A673 (cell line): Measurements from ENCODE around the gene CHSY3. TPM values are rescaled to one million over a fixed set of nuclear protein-coding genes. Genes with fewer than 3 reads are reported as not detected.

Experiments
- BruUV-seq: library from RNA; stranded (reverse); fragments of 400-500 nt; replicated peaks from 2 replicates; lab custom pipeline; 2021; lab: Mats Ljungman, UMichigan
- CTCF ChIA-PET: fragments of 300-600 bp; sonication (Branson Sonifier 250); formaldehyde crosslinking; loops from one replicate; lab custom pipeline; 2022; ENCODE audit warnings: antibody characterized with exemption; lab: Charles Lee
- POLR2A ChIA-PET: fragments of 300-600 bp; sonication (Branson Sonifier 250); formaldehyde crosslinking; loops from one replicate; lab custom pipeline; 2022; ENCODE audit warnings: antibody characterized with exemption; ENCODE audit not compliant: low non-redundant PET; lab: Charles Lee
- DNase-seq: peaks from one replicate; pipeline ENCODE4 v3.0.0-alpha.2; 2015; ENCODE audit warnings: low spot score
- H3K27ac ChIP-seq: fragments of 200-600 bp; sonication (generic); 2 replicates; pipeline ENCODE4 v1.5.1; 2016; ENCODE audit warnings: mixed run types, low read depth, mild to moderate bottlenecking, mixed read lengths, antibody characterized with exemption, low read length; ENCODE audit not compliant: poor library complexity, severe bottlenecking
- H3K27me3 ChIP-seq: fragments of 200-600 bp; sonication (generic); replicated peaks from 2 replicates; pipeline ENCODE4 v1.6.1; 2017; ENCODE audit warnings: mixed run types, low read depth, mild to moderate bottlenecking, mixed read lengths, antibody characterized with exemption, low read length; ENCODE audit not compliant: insufficient read depth, poor library complexity
- H3K36me3 ChIP-seq: fragments of 200-600 bp; sonication (generic); 2 replicates; pipeline ENCODE4 v1.6.1; 2016; ENCODE audit warnings: mixed run types, mild to moderate bottlenecking, mixed read lengths, antibody characterized with exemption, low read length; ENCODE audit not compliant: insufficient read depth, poor library complexity, severe bottlenecking
- H3K4me1 ChIP-seq: fragments of 200-600 bp; sonication (generic); 2 replicates; pipeline ENCODE4 v1.6.1; 2017; ENCODE audit warnings: mixed run types, mild to moderate bottlenecking, mixed read lengths, antibody characterized with exemption, low read length; ENCODE audit not compliant: insufficient read depth, poor library complexity, severe bottlenecking
- H3K4me3 ChIP-seq: fragments of 200-600 bp; sonication (generic); 2 replicates; pipeline ENCODE4 v1.5.1; 2016; ENCODE audit warnings: low read depth, mixed run types, mild to moderate bottlenecking, mixed read lengths, low read length; ENCODE audit not compliant: poor library complexity, severe bottlenecking
- H3K9me3 ChIP-seq: fragments of 200-600 bp; sonication (generic); 2 replicates; pipeline ENCODE4 v1.6.1; 2016; ENCODE audit warnings: mixed run types, low read depth, mild to moderate bottlenecking, mixed read lengths, antibody characterized with exemption, low read length; ENCODE audit not compliant: poor library complexity, severe bottlenecking
- EZH2 ChIP-seq: fragments of 200-600 bp; sonication (generic); IDR thresholded peaks from 2 replicates; pipeline ENCODE4 v1.6.1; 2017; ENCODE audit warnings: borderline replicate concordance, low read depth, mild to moderate bottlenecking, mixed read lengths, antibody characterized with exemption, low read length; ENCODE audit not compliant: poor library complexity, severe bottlenecking
- intact Hi-C: fragments of 100-400 bp; cut with micrococcal nuclease; formaldehyde crosslinking; loops from one replicate; pipeline ENCODE4 v1.10.0; 2022; ENCODE audit not compliant: unreplicated experiment
- total RNA-seq: library from RNA; stranded (reverse); gene quantifications from 2 replicates; pipeline ENCODE4 v1.2.3, GENCODE V29; 2021
- TF ChIP-seq, protein P1 (sequence below): fragments of 300-800, 200-600 bp; sonication (generic); conservative IDR thresholded peaks from 2 replicates; pipeline ENCODE4 v1.5.1; 2017; ENCODE audit warnings: low read depth, mild to moderate bottlenecking, antibody characterized with exemption, low read length, moderate library complexity, mixed read lengths

CHSY3 gene
- total RNA-seq, 1 experiment from 2014 or later, result not detected

DNA sequence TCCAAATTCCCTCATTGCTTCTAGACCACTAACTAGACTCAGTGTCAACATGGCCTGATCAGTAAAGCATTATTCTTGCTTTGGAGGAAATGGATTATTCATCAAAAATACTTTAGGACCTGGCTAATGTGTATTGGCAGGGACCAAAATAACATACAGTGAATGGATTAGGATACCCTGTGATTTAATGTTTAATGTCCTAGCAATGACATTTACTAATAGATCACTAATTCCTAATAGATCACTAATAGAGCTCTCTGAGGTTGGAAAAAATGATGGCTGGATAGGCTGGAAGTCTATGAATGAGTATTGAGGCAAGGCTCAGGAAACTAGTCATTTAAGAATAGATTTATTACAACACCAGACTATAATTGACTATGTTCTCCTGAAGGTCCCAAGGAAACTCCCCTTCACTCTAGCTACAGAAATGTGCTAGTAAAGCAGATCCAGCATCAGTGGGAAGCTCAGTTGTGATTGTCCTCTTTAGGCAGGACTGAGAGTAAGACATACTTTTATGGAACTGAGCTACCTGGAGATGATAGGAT, 46.1 kb upstream of the CHSY3 start:
- intact Hi-C loops, result loop anchor here (10.0 kb wide), 1 partner anchor 1643 kb away; no protein-coding TSS in a partner anchor
- no peak for DNase-seq
- Histone ChIP-seq H3K4me3 (no peak overlapping the region), H3K27me3 (no peaks in the 10 kb centered on the region), H3K4me1 (no peaks in the 10 kb centered on the region), H3K36me3 (no peaks in the 10 kb centered on the region), H3K27ac (no peak overlapping the region), H3K9me3 (no peaks in the 10 kb centered on the region)
- BruUV-seq, result no TSS peak
- CTCF ChIA-PET, result no interaction called here
- TF ChIP-seq, protein P1, sequence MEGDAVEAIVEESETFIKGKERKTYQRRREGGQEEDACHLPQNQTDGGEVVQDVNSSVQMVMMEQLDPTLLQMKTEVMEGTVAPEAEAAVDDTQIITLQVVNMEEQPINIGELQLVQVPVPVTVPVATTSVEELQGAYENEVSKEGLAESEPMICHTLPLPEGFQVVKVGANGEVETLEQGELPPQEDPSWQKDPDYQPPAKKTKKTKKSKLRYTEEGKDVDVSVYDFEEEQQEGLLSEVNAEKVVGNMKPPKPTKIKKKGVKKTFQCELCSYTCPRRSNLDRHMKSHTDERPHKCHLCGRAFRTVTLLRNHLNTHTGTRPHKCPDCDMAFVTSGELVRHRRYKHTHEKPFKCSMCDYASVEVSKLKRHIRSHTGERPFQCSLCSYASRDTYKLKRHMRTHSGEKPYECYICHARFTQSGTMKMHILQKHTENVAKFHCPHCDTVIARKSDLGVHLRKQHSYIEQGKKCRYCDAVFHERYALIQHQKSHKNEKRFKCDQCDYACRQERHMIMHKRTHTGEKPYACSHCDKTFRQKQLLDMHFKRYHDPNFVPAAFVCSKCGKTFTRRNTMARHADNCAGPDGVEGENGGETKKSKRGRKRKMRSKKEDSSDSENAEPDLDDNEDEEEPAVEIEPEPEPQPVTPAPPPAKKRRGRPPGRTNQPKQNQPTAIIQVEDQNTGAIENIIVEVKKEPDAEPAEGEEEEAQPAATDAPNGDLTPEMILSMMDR, result no peak
- TF ChIP-seq EZH2, result no peak
- POLR2A ChIA-PET, result no interaction called here

- no peaks in the 10 kb centered on the region for H3K4me1 ChIP-seq
- no TSS peak for BruUV-seq
- CTCF ChIA-PET, result no interaction called here
- DNase-seq, result no peak
- H3K27me3 ChIP-seq, result no peaks in the 10 kb centered on the region
- POLR2A ChIA-PET, result no interaction called here
- H3K36me3 ChIP-seq, result no peaks in the 10 kb centered on the region
- no peaks in the 10 kb centered on the region for H3K9me3 ChIP-seq
- no peak overlapping the region for H3K27ac ChIP-seq
- no peak overlapping the region for H3K4me3 ChIP-seq
- intact Hi-C loops, result no loop called here
- TF ChIP-seq, protein P1, result no peak
- no peak for TF ChIP-seq EZH2
These were observed 19.9 kb upstream of the CHSY3 start for GRCh38 chr5:129884322-129884721.

DNA sequence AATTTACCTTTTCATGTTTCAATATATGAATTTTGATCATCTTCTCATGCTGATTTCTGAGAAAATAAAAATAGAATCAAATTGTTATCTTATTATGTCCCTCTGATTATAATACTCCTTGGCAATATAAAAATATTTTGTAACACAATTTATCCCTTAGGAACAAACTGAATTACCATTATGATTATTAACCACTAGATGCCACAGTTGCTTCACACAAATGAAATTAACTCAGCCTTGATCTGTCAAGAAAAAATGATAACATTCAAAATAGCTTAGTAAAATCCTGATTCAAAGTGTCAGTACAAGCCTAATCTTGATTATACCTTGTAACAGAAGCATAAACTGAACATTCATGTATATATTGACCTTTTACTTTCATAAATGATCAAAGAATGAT, 4.8 kb upstream of the CHSY3 start:
- ChIA-PET CTCF (interaction anchor here (0.5 kb wide), 1 partner anchor 1856 kb away, joined by 4 read pairs; no protein-coding TSS in a partner anchor), POLR2A (no interaction called here)
- intact Hi-C loops, result no loop called here
- no peaks in the 10 kb centered on the region for H3K9me3 ChIP-seq
- DNase-seq, result no peak
- H3K27ac ChIP-seq, result no peak overlapping the region
- peaks cover 1% of the 10 kb centered on the region for H3K4me1 ChIP-seq
- H3K36me3 ChIP-seq, result no peaks in the 10 kb centered on the region
- no TSS peak for BruUV-seq
- peaks cover 38% of the 10 kb centered on the region for H3K27me3 ChIP-seq
- TF ChIP-seq, protein P1, result 0 out of 2 replicates have a peak, but pooled peaks have one; percentile 23
- no peak for TF ChIP-seq EZH2
- H3K4me3 ChIP-seq, result no peak overlapping the region
